Measurements from ENCODE around the gene TECR. TPM values are rescaled to one million over a fixed set of nuclear protein-coding genes. Genes with fewer than 3 reads are reported as not detected.

The TECR gene
- total RNA-seq, 2 experiments from 2014 or later: 93.5 to 98.5 TPM

DNA sequence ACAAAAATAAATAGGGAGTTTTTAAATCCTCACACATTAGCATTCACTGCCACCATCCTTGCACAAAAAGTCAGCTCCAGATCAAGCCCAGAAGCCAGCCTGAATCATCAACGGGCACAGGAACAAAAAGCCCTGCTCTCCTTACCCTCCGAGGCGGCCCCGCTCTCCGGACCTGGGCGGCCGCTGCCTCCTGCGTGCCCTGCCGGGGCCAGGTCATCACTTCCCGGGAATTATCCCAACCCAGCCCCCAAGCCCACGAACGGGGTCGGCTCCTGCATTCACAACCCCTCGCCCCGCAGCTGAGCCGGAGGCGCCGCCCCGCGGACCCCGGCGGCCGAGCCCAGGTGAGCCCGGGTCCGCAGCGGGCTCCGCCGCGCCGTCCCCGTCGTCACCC lies 12.0 kb upstream of the TECR start:
- ChIA-PET POLR2A (interaction anchor here (0.6 to 3.5 kb wide), 9 partner anchors 10 to 99 kb away, joined by 3 to 23 read pairs (median 4); partner anchors contain the start of genes DDX39A, GIPC1 and PKN1), CTCF (interaction anchor here (1.1 to 1.8 kb wide), 5 partner anchors 7 to 39 kb away, joined by 3 to 8 read pairs (median 4); no protein-coding TSS in a partner anchor)
- H3K36me3 Mint-ChIP-seq (ENCODE audit: low read depth): peaks cover 41% of the 10 kb centered on the region
- H3K27me3 Mint-ChIP-seq: no peaks in the 10 kb centered on the region
- peak overlapping the region; percentile 81 for H3K4me3 Mint-ChIP-seq
- DNase-seq (no peak), ATAC-seq (no peak)
- TF ChIP-seq, protein P1, sequence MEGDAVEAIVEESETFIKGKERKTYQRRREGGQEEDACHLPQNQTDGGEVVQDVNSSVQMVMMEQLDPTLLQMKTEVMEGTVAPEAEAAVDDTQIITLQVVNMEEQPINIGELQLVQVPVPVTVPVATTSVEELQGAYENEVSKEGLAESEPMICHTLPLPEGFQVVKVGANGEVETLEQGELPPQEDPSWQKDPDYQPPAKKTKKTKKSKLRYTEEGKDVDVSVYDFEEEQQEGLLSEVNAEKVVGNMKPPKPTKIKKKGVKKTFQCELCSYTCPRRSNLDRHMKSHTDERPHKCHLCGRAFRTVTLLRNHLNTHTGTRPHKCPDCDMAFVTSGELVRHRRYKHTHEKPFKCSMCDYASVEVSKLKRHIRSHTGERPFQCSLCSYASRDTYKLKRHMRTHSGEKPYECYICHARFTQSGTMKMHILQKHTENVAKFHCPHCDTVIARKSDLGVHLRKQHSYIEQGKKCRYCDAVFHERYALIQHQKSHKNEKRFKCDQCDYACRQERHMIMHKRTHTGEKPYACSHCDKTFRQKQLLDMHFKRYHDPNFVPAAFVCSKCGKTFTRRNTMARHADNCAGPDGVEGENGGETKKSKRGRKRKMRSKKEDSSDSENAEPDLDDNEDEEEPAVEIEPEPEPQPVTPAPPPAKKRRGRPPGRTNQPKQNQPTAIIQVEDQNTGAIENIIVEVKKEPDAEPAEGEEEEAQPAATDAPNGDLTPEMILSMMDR (IDR thresholded peaks at IDR 0.05): no peak
- peak overlapping the region; percentile 73 for H3K27ac Mint-ChIP-seq
- H3K4me1 Mint-ChIP-seq (ENCODE audit: low read depth): peaks cover 60% of the 10 kb centered on the region
- H3K9me3 Mint-ChIP-seq: no peaks in the 10 kb centered on the region
- intact Hi-C loops (cut with micrococcal nuclease): no loop called here

DNA sequence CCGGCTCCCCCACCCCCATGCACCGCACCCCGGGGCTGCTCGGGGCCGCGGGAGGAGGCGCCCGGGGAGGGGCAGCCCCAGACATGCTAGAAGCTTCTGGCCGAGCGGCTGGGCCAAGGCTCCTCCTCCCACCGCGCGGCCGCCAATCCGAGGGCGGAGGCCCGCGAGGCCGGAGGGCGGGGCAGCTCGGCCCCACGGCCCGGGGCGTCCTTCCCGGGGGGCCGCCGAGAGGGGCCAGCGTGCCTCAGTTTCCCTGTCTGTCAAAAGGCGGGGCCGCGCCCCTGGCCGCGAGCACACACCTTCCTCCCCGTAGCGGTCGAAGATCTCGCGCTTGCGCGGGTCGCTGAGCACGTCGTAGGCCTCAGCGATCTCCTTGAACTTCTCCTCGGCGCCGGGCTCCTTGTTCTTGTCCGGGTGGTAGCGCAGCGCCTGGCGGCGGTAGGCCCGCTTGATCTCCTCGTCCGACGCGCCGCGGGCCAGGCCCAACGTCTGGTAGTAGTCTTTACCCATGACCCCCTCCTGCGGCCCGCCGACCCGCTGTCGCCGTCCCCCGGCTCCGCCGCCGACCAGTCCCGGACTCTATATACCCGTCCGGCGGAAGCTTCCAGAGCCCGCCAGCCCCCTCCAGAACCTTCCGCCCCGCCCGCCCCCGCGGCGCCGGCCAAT lies 11.4 kb upstream of the TECR start, which contains the start of gene DNAJB1:
DNAJB1 (minus strand) TSS at position 558 of the 666 bp plus-strand sequence; CDS start at position 510, 48 bp downstream.
- no peaks in the 10 kb centered on the region for H3K27me3 Mint-ChIP-seq
- H3K4me3 Mint-ChIP-seq: peak within 1 kb of the TSS; percentile 81
- H3K9me3 Mint-ChIP-seq: no peaks in the 10 kb centered on the region

DNA sequence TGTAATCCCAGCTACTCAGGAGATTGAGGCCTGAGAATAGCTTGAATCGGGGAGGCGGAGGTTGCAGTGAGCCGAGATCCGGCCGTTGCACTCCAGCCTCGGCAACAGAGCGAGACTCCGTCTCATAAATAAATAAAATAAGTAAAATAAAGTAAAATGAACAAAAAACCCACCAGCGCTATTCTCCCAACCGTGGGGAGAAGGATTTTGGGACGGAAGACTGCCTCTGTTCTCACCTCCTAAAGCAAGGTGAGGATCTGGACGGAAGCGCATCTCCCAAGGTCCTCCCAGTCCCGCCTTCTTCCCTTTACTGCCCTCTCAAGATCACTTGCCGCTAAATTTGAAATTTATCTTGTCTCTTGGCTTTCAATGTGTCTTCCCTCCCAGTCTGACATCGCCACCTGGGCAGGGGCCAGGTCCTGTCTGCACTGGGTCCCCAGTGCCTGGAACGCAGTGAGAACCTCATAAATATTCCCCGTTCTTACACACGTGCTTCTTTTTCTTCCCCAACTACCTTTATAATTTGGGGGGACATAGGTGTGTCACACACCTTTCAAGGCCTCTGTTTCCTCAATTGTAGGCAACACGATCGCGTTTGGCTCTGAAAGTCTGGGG lies 10.0 kb upstream of the TECR start:
- Mint-ChIP-seq H3K27me3 (no peaks in the 10 kb centered on the region), H3K4me3 (peak overlapping the region; percentile 81), H3K4me1 (ENCODE audit: low read depth) (peaks cover 65% of the 10 kb centered on the region), H3K36me3 (ENCODE audit: low read depth) (peaks cover 34% of the 10 kb centered on the region), H3K27ac (peak overlapping the region; percentile 95), H3K9me3 (no peaks in the 10 kb centered on the region)
- TF ChIP-seq, protein P1 (IDR thresholded peaks at IDR 0.05): no peak
- DNase-seq (no peak), ATAC-seq (no peak)
- CTCF ChIA-PET: interaction anchor here (1.2 to 1.3 kb wide), 2 partner anchors 13 to 37 kb away, joined by 3 to 5 read pairs; no protein-coding TSS in a partner anchor
- POLR2A ChIA-PET: interaction anchor here (0.6 to 1.9 kb wide), 3 partner anchors 10 to 28 kb away, joined by 3 to 7 read pairs (median 4); partner anchors contain the start of gene TECR
- intact Hi-C loops (cut with micrococcal nuclease): no loop called here

More for the DNA sequence above, 11.4 kb upstream of the TECR start, which contains the start of gene DNAJB1:
- CTCF ChIA-PET: interaction anchor here (1.1 to 1.8 kb wide), 6 partner anchors 8 to 38 kb away, joined by 3 to 8 read pairs (median 4); no protein-coding TSS in a partner anchor
- TF ChIP-seq, protein P1 (IDR thresholded peaks at IDR 0.05): no peak
- intact Hi-C loops (cut with micrococcal nuclease): no loop called here
- Mint-ChIP-seq H3K27ac (peak within 1 kb of the TSS; percentile 95), H3K36me3 (ENCODE audit: low read depth) (peaks cover 41% of the 10 kb centered on the region), H3K4me1 (ENCODE audit: low read depth) (peaks cover 65% of the 10 kb centered on the region)
- POLR2A ChIA-PET: interaction anchor here (0.6 to 3.5 kb wide), 10 partner anchors 9 to 99 kb away, joined by 3 to 23 read pairs (median 4); partner anchors contain the start of genes DDX39A, GIPC1, PKN1 and TECR
- ATAC-seq: peak; percentile 34
- DNase-seq: peak; percentile 68

DNA sequence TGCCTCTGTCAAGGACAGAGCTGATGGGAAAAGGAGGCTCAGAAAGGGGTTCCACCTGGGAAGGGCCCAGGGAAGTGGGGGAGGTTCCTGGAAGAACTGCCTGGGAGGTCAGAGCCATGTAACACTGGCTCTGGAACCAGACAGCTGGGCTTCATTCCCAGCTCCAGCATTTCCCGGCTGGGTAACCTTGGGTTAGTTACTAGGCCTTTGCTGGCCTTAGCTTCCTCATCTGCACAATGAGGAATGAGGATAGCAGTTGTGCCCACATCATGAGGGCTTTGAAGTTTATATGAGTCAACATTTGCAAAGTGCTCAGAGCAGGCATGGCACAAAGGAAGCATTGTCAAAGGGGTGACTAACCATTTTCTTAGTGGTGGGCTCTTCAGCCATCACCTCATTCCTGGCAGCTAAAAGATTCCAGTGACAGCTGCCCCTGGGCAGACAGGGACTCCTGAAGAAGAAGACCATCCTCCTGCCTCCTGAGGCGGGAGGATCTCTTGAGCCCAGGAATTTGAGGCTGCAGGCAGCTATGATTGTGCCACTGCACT lies 9.5 kb upstream of the TECR start:
- DNase-seq: peak; percentile 41
- Mint-ChIP-seq H3K4me1 (ENCODE audit: low read depth) (peaks cover 59% of the 10 kb centered on the region), H3K36me3 (ENCODE audit: low read depth) (peaks cover 28% of the 10 kb centered on the region), H3K27ac (peak overlapping the region; percentile 95), H3K4me3 (peak overlapping the region; percentile 81), H3K9me3 (no peaks in the 10 kb centered on the region), H3K27me3 (no peaks in the 10 kb centered on the region)
- CTCF ChIA-PET: interaction anchor here (1.2 to 1.3 kb wide), 2 partner anchors 14 to 37 kb away, joined by 3 to 5 read pairs; no protein-coding TSS in a partner anchor
- TF ChIP-seq, protein P1 (IDR thresholded peaks at IDR 0.05): no peak
- POLR2A ChIA-PET: interaction anchor here (0.6 to 0.7 kb wide), 2 partner anchors 16 to 28 kb away, joined by 3 to 4 read pairs; no protein-coding TSS in a partner anchor
- ATAC-seq: no peak
- intact Hi-C loops (cut with micrococcal nuclease): no loop called here
